GM12872 (cell line): ENCODE results near the gene GNG5.

Experiments used
- CTCF ChIP-seq: IDR thresholded peaks from 3 replicates; pipeline ENCODE4 v1.5.1; 2011; ENCODE audit warnings: low read depth, mild to moderate bottlenecking, low read length, moderate library complexity; ENCODE audit not compliant: insufficient read depth

GNG5 gene

GRCh38 chr1:84506002-84506728, at the start of gene GNG5, which contains the start of gene SPATA1:
Gene GNG5, minus strand, starts transcription at chr1:84506581. Its CDS starts 490 bp downstream, at chr1:84506091.
Gene SPATA1, plus strand, starts transcription at chr1:84506386. Its CDS starts 9,974 bp downstream, at chr1:84516360.
- TF ChIP-seq CTCF = no peak

GRCh38 chr1:84550826-84551225, 44.4 kb upstream of the GNG5 start:
- no peak for TF ChIP-seq CTCF

- TF ChIP-seq CTCF = peak; percentile 40; the same call in 2 of the 3 replicates
These were observed 35.3 kb upstream of the GNG5 start for GRCh38 chr1:84541679-84542078.

- no peak for TF ChIP-seq CTCF
These were observed 34.4 kb upstream of the GNG5 start for GRCh38 chr1:84540759-84541158.

GRCh38 chr1:84539972-84540371, 33.6 kb upstream of the GNG5 start:
- TF ChIP-seq CTCF = no peak

GRCh38 chr1:84538599-84538998, 32.2 kb upstream of the GNG5 start:
- TF ChIP-seq CTCF = no peak

- TF ChIP-seq CTCF = no peak
These were observed 19.4 kb upstream of the GNG5 start for GRCh38 chr1:84525779-84526178.

GRCh38 chr1:84524590-84524989, 18.2 kb upstream of the GNG5 start:
- no peak for TF ChIP-seq CTCF
